ENCODE results near the gene GDPGP1. TPM values are rescaled to one million over a fixed set of nuclear protein-coding genes. Genes with fewer than 3 reads are reported as not detected.

GDPGP1 gene
- total and polyA plus RNA-seq, 9 of the 15 experiments (the other 6 are each of a cell fraction or from before 2014, with no cell fraction given) = 0.78 to 6.1 (median 2.8) TPM

DNA sequence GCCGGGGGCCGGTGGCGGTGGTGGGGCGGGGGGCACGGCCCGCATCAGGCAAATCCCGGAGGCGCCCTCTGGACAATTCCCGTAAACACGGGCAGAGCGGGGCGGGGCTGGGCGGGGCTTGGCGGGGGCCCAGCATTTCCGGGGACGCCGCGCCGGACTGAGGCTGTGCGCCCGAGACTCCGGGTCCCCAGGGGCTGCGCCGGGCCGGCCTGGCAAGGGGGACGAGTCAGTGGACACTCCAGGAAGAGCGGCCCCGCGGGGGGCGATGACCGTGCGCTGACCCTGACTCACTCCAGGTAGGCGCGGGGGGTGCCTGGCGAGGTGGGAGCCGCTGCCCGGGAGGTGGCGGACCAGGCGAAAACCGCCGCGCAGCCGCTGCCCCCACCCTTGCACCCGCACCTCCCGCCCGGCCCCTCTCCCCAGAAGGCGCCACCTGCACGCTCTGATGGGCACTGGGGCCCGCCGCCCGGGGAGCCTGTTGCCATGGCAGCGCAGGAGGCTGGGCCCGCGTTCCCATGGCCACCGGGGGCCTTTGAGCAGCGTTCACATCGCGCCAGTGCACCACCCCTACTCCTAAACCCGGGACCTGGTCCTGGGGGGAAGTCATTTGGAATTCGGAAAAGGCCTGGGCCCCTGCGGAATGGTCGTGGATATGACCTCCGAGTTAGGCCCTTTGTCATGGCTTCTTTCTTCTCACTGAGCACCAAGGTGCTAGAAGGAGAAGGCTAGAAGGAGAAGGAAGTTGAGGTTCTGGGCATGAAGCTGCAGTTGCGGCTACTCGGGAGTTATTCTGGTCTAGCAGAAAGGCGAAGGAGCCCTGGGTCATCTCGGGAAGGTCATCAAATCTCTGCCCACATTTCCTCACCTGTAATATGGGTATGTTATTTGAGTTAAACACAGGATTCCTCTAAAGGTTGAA is 49.0 kb upstream of the GDPGP1 start (continued):
- TF ChIP-seq, protein P1, sequence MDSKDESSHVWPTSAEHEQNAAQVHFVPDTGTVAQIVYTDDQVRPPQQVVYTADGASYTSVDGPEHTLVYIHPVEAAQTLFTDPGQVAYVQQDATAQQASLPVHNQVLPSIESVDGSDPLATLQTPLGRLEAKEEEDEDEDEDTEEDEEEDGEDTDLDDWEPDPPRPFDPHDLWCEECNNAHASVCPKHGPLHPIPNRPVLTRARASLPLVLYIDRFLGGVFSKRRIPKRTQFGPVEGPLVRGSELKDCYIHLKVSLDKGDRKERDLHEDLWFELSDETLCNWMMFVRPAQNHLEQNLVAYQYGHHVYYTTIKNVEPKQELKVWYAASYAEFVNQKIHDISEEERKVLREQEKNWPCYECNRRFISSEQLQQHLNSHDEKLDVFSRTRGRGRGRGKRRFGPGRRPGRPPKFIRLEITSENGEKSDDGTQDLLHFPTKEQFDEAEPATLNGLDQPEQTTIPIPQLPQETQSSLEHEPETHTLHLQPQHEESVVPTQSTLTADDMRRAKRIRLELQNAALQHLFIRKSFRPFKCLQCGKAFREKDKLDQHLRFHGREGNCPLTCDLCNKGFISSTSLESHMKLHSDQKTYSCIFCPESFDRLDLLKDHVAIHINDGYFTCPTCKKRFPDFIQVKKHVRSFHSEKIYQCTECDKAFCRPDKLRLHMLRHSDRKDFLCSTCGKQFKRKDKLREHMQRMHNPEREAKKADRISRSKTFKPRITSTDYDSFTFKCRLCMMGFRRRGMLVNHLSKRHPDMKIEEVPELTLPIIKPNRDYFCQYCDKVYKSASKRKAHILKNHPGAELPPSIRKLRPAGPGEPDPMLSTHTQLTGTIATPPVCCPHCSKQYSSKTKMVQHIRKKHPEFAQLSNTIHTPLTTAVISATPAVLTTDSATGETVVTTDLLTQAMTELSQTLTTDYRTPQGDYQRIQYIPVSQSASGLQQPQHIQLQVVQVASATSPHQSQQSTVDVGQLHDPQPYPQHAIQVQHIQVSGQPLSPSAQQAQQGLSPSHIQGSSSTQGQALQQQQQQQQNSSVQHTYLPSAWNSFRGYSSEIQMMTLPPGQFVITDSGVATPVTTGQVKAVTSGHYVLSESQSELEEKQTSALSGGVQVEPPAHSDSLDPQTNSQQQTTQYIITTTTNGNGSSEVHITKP (IDR thresholded peaks at IDR 0.05; ENCODE audit: partially characterized antibody) = peak; percentile 15
- peak; percentile 53; the same call in 1 of the 2 replicates for TF ChIP-seq GABPB1 (CRISPR knock-in tag; IDR thresholded peaks at IDR 0.05)
- peak; percentile 41 for TF ChIP-seq PCBP1 (IDR thresholded peaks at IDR 0.05; ENCODE audit: low read depth, low read length, poor library complexity, severe bottlenecking)

DNA sequence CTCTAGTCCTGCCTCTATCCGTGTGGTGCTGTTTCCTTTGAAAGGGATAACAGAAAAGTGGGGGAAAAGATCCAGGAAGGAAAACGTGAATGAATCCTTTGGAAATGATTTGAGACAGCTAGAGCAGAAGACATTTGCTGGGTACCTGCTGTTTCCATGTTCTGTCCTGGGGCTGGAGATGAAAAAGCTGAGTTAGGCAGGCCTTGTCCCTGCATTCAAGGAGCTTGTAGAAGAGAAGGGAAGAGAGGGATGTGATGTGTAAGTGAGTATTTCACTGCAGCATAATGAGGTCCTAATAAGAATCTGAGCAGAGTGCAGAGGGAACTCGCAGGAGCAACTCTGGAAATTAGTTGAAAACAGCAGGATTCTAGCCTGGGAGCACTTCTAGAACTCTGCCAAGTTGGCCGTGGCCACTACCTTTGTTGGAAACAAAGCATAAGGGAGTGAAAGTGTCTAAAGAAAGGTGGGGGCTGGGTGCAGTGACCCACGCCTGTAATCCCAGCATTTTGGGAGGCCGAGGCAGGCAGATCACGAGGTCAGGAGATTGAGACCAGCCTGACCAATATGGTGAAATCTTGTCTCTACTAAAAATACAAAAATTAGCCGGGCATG is 46.6 kb upstream of the GDPGP1 start:
- 53% methylated on average over 8 of the region's 8 CpGs for WGBS (ENCODE audit: insufficient coverage, low coverage, missing lambda C conversion rate)
- in situ Hi-C loops (cut with MboI) (no loop called here), intact Hi-C loops (cut with micrococcal nuclease) (no loop called here)
- TF ChIP-seq POLR2G (IDR thresholded peaks at IDR 0.05; ENCODE audit: low read depth, low read length) = no peak
- no peak for TF ChIP-seq KHSRP (IDR thresholded peaks at IDR 0.05)
- TF ChIP-seq, protein P2, sequence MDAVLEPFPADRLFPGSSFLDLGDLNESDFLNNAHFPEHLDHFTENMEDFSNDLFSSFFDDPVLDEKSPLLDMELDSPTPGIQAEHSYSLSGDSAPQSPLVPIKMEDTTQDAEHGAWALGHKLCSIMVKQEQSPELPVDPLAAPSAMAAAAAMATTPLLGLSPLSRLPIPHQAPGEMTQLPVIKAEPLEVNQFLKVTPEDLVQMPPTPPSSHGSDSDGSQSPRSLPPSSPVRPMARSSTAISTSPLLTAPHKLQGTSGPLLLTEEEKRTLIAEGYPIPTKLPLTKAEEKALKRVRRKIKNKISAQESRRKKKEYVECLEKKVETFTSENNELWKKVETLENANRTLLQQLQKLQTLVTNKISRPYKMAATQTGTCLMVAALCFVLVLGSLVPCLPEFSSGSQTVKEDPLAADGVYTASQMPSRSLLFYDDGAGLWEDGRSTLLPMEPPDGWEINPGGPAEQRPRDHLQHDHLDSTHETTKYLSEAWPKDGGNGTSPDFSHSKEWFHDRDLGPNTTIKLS (IDR thresholded peaks at IDR 0.05; ENCODE audit: borderline replicate concordance, low read depth) = no peak
- TF ChIP-seq CEBPB (tag; IDR thresholded peaks at IDR 0.05) = no peak
- no peak for TF ChIP-seq FUS (optimal IDR thresholded peaks at IDR 0.05; ENCODE audit: low read depth, low read length)
- TF ChIP-seq FOXM1 (IDR thresholded peaks at IDR 0.05; ENCODE audit: low read depth) = no peak
- no peak for TF ChIP-seq FOXM1 (CRISPR knock-in tag; IDR thresholded peaks at IDR 0.05; ENCODE audit: low read depth)

More for the DNA sequence above, 46.6 kb upstream of the GDPGP1 start:
- POLR2A ChIA-PET = interaction anchor here (0.5 to 1.2 kb wide), 3 partner anchors 13 to 303 kb away, joined by 3 to 6 read pairs (median 3); partner anchors contain the start of gene SEMA4B
- Histone ChIP-seq H3K79me2 (ENCODE audit: control insufficient read depth, insufficient read depth, low read length) (peaks cover 74% of the 10 kb centered on the region), H3K9ac (ENCODE audit: insufficient read depth in 1 of 2, low read depth in 2 of 2, low read length in 2 of 2) (peak overlapping the region; percentile 30 to 66; a peak in 3 of 4 replicates), H4K20me1 (replicated peaks; ENCODE audit: control insufficient read depth, insufficient read depth, low read length) (0 out of 2 replicates have a peak, but pooled peaks cover 4% of the 10 kb centered on the region), H3K4me3 (peak overlapping the region; percentile 14; the same call in 1 of the 2 replicates), H3K36me3 (ENCODE audit: control insufficient read depth, insufficient read depth, low read length) (peaks cover 20% of the 10 kb centered on the region; the same call in 2 of the 3 replicates), H3K9me3 (replicated peaks; ENCODE audit: control insufficient read depth, insufficient read depth, low read depth, low read length) (no peaks in the 10 kb centered on the region), H3K27ac (ENCODE audit: extremely low read depth, low read depth, low read length) (peak overlapping the region; percentile 44; the same call in 2 of the 3 replicates), H3K9me1 (ENCODE audit: control insufficient read depth, insufficient read depth, low read length) (no peaks in the 10 kb centered on the region), H2AFZ (ENCODE audit: low read depth, low read length) (no peak overlapping the region), H3K4me2 (ENCODE audit: insufficient read depth, low read length) (peak overlapping the region; percentile 77), H3K27me3 (ENCODE audit: control insufficient read depth in 2 of 2, insufficient read depth in 2 of 2, low read length in 2 of 2) (no peaks in the 10 kb centered on the region), H3K4me1 (replicated peaks in 1 of 2; ENCODE audit: control insufficient read depth in 2 of 2, insufficient read depth in 2 of 2, low read length in 2 of 2) (peaks cover 57 to 65% of the 10 kb centered on the region in 2 experiments)
- BruUV-seq (replicated peaks) = no TSS peak
- FAIRE-seq (peak; percentile 23), ATAC-seq (no peak), DNase-seq (ENCODE audit: extremely low read depth in 1 of 4, low spot score in 3 of 4) (no peak)
- CTCF ChIA-PET (ENCODE audit: low intra/inter-chr PET ratio) = no interaction called here

Measured in K562 (cell line).